Kidney tubule cell (primary cell): ENCODE results near the gene MAP3K19.
"Not testable (repeated sequence)": the region's sequence is repeated elsewhere in the genome, so short reads cannot be mapped to it uniquely, and the experiment has no call there.

Experiments
- DNase-seq: peaks from one replicate; pipeline ENCODE4 v3.0.0-alpha.2; 2018; ENCODE audit warnings: low spot score

MAP3K19 gene, protein sequence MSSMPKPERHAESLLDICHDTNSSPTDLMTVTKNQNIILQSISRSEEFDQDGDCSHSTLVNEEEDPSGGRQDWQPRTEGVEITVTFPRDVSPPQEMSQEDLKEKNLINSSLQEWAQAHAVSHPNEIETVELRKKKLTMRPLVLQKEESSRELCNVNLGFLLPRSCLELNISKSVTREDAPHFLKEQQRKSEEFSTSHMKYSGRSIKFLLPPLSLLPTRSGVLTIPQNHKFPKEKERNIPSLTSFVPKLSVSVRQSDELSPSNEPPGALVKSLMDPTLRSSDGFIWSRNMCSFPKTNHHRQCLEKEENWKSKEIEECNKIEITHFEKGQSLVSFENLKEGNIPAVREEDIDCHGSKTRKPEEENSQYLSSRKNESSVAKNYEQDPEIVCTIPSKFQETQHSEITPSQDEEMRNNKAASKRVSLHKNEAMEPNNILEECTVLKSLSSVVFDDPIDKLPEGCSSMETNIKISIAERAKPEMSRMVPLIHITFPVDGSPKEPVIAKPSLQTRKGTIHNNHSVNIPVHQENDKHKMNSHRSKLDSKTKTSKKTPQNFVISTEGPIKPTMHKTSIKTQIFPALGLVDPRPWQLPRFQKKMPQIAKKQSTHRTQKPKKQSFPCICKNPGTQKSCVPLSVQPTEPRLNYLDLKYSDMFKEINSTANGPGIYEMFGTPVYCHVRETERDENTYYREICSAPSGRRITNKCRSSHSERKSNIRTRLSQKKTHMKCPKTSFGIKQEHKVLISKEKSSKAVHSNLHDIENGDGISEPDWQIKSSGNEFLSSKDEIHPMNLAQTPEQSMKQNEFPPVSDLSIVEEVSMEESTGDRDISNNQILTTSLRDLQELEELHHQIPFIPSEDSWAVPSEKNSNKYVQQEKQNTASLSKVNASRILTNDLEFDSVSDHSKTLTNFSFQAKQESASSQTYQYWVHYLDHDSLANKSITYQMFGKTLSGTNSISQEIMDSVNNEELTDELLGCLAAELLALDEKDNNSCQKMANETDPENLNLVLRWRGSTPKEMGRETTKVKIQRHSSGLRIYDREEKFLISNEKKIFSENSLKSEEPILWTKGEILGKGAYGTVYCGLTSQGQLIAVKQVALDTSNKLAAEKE (N-terminal part only)

DNA sequence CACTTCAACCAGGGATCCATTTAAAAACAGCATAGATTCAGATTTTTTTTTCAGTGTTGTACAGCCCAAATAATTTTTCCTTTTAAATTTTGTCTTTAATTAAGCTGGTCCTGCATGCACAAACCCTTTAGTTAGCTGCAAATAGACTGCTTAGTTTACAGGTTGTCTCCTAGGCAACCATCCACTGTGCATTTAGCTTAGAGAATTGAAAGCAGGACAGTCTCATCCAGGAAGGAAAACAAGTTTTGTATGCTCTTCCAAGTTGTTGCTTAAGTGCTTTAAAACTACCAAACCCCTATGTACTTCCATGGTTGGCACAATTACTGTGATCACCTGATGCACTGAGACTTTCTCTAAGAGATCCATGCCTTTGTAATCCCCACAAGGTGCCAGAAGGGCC, at the start of gene MAP3K19:
MAP3K19 (minus strand) TSS at position 148 of the 400 bp plus-strand sequence. CDS start 22,800 bp downstream, outside the sequence.
- no peak for DNase-seq

GRCh38 chr2:135096665-135097446, 49.6 kb upstream of the MAP3K19 start:
- no peak for DNase-seq

GRCh38 chr2:135095591-135095990, 48.3 kb upstream of the MAP3K19 start:
- DNase-seq: no peak

- no peak for DNase-seq
Observed at GRCh38 chr2:135094508-135094907, 47.3 kb upstream of the MAP3K19 start.

- DNase-seq: no peak
Observed at GRCh38 chr2:135093670-135094330, 46.6 kb upstream of the MAP3K19 start.

DNA sequence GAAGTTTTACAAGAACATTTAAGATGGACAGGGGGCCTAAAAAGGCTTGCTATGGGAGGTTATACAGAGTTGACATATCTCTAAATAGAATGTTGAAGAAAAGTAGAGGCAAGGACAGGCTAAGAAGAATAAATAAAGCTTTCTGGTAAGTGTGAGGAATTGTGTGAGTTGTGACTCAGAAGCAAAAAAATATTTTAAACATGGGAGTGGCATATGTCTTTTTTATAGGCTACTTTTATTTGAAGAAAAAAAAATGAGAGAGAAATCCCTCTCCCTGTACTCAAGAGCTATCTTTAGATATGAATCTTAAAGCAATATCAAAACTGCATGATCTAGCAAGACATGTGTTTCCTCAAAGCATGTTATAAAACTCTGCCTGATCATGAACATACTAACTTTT, 45.9 kb upstream of the MAP3K19 start:
- no peak for DNase-seq

GRCh38 chr2:135091681-135092080, 44.4 kb upstream of the MAP3K19 start:
- no peak for DNase-seq

- DNase-seq: not testable (repeated sequence)
Observed at GRCh38 chr2:135089597-135089996, 42.4 kb upstream of the MAP3K19 start.

GRCh38 chr2:135086222-135086621, 39.0 kb upstream of the MAP3K19 start:
- DNase-seq: no peak

- DNase-seq: no peak
Observed at GRCh38 chr2:135078417-135078816, 31.2 kb upstream of the MAP3K19 start.

DNA sequence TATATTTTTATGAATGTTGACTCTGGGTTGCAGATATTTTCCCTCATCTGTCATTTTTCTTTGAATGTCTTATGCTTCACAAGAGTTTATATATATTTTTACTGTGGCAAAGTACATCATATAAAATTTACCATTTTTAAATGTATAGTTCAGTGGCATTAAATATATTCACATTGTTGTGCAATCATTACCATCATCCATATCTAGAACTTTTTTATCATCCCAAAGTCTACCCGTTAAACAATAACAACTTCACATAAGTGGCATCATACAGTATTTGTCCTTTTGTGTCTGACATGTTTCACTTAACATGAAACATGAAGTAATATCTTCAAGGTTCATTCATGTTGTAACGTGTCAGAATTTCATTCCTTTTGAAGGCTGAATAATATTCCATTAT, 29.3 kb upstream of the MAP3K19 start:
- DNase-seq: no peak

GRCh38 chr2:135074216-135074615, 27.0 kb upstream of the MAP3K19 start:
- DNase-seq: peak; percentile 3

- peak; percentile 11 for DNase-seq
Observed at GRCh38 chr2:135072125-135072997, 25.1 kb upstream of the MAP3K19 start.

- DNase-seq: peak; percentile 23
Observed at GRCh38 chr2:135066710-135067109, 19.5 kb upstream of the MAP3K19 start.

GRCh38 chr2:135064149-135064548, 16.9 kb upstream of the MAP3K19 start:
- no peak for DNase-seq

DNA sequence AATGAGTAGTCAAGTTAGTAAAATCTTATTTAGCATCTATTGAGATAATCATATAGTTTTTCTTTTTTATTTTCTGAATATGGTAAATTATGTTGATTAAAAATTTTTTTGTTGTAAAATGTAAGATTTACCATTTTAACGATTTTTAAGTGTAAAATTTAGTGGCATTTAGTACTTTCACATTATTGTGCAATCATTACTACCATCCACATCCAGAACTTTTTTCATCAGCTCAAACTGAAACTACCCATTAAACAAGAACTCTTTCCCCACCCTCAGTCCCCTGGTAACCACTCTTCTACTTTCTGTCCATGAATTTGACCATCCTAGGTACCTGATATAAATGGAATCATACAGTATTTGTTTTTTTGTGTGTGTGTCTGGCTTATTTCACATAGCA, 16.0 kb upstream of the MAP3K19 start:
- DNase-seq: no peak

- no peak for DNase-seq
Observed at GRCh38 chr2:135059577-135059976, 12.3 kb upstream of the MAP3K19 start.

DNA sequence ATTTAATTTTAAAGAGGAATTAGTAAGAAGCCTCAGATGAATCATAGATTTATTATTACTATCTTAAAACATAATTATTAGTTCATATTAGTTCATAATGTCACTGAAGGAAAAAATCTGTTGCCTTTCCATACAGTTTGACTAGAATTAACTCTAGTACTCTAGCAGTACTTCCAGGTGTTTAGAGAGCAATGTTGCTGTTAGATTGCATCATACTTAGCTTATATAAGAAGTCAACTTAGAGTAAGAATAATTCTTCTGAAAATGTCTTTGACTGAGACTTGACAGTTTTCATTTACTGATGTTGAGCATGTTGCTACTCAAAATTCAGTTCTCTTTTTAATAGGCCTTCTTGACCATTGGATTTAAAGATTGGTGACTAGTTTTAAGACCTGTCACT, 9.5 kb upstream of the MAP3K19 start:
- no peak for DNase-seq

DNA sequence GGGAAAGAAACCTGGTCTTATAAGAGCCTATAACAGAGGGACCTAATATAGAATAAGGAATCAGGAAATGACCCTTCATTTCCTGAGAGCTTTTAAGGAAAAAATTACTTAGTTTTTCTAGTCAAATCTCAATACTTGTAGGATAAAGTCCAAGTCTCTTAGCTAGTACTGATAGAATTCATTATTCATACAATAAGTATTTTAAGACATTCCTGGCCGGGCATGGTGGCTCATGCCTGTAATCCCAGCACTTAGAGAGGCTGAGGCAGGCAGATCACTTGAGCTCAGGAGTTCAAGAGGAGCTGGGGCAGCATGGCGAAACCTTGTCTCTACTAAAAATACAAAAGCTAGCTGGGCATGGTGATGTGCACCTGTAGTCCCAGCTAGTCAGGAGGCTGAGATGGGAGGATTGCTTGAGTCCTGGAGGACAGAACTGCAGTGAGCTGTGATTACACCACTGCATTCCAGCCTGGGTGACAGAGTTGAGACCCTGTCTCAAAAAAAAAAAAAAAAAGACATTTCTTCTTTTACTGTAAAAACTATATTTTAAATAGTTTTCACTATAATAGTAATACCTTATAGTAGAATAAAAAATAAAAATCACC, 8.0 kb upstream of the MAP3K19 start:
- peak; percentile 71 for DNase-seq

- DNase-seq: peak; percentile 22
Observed at GRCh38 chr2:135052997-135053474, 5.8 kb upstream of the MAP3K19 start.
